ENCODE measurements around the gene BMPR1A.

- no peak for TF ChIP-seq SP1 (IDR thresholded peaks at IDR 0.05)
- no peak for TF ChIP-seq ARNT (IDR thresholded peaks at IDR 0.05)
- no peak for TF ChIP-seq FOXM1 (IDR thresholded peaks at IDR 0.05; ENCODE audit: borderline replicate concordance)
- no peak for TF ChIP-seq CTBP1 (IDR thresholded peaks at IDR 0.05; ENCODE audit: borderline replicate concordance)
- TF ChIP-seq HDGF (IDR thresholded peaks at IDR 0.05; ENCODE audit: borderline replicate concordance) = no peak
Measured at GRCh38 chr10:86952106-86952505, 195.7 kb downstream of the BMPR1A start.
